SK-N-SH (cell line): ENCODE results near the gene CNTNAP2.

ENCODE experiments used
- CTCF ChIP-seq: fragments of 200-600 bp; sonication (generic); IDR thresholded peaks from 2 replicates; pipeline ENCODE4 v1.6.1; 2017; ENCODE audit warnings: antibody characterized with exemption, mild to moderate bottlenecking, moderate library complexity
- FOXM1 ChIP-seq: IDR thresholded peaks from 2 replicates; pipeline ENCODE4 v1.4.0; 2012; ENCODE audit warnings: low read depth, mild to moderate bottlenecking
- REST ChIP-seq: IDR thresholded peaks from 2 replicates; pipeline ENCODE4 v1.6.1; 2012; ENCODE audit warnings: mild to moderate bottlenecking, low read depth, low read length, moderate library complexity
- SIN3A ChIP-seq: IDR thresholded peaks from 2 replicates; pipeline ENCODE4 v1.6.1; 2012; ENCODE audit warnings: low read depth, mild to moderate bottlenecking, low read length, moderate library complexity, borderline replicate concordance
- SMC3 ChIP-seq: IDR thresholded peaks from 2 replicates; pipeline ENCODE4 v1.6.1; 2012; ENCODE audit warnings: low read depth, low read length, improper control_type of control experiment
- TAF1 ChIP-seq: IDR thresholded peaks from 2 replicates; pipeline ENCODE4 v1.6.1; 2012; ENCODE audit warnings: low read depth, mild to moderate bottlenecking, low read length, moderate library complexity, borderline replicate concordance
- ZBTB33 ChIP-seq: IDR thresholded peaks from 2 replicates; pipeline ENCODE4 v1.4.0; 2012; ENCODE audit warnings: low read depth, borderline replicate concordance

GRCh38 chr7:146740039-146740438 lies 623.4 kb downstream of the CNTNAP2 start:
- TF ChIP-seq REST (no peak), ZBTB33 (no peak), CTCF (no peak), SIN3A (no peak), TAF1 (no peak), FOXM1 (no peak), SMC3 (no peak)
